PFSK-1 (cell line): ENCODE measurements around the gene PMFBP1.

Experiments
- POLR2AphosphoS5 ChIP-seq: IDR thresholded peaks from 2 replicates; pipeline ENCODE4 v1.6.1; 2012; ENCODE audit warnings: low read depth, mild to moderate bottlenecking, control low read depth, low read length, moderate library complexity
- REST ChIP-seq, 2 experiments: IDR thresholded peaks; 2 replicates each; pipeline versions ENCODE4 v1.6.1 to v1.8.0; 2011 to 2012; ENCODE audit warnings: low read depth in 2 of 2, low read length in 2 of 2, control low read depth in 1 of 2, inconsistent platforms in 1 of 2, mild to moderate bottlenecking in 1 of 2, moderate library complexity in 1 of 2; ENCODE audit not compliant: insufficient read depth in 1 of 2
- SIN3A ChIP-seq: IDR thresholded peaks from 2 replicates; pipeline ENCODE4 v1.6.1; 2012; ENCODE audit warnings: mild to moderate bottlenecking, low read length, moderate library complexity, borderline replicate concordance; ENCODE audit not compliant: insufficient read depth

DNA sequence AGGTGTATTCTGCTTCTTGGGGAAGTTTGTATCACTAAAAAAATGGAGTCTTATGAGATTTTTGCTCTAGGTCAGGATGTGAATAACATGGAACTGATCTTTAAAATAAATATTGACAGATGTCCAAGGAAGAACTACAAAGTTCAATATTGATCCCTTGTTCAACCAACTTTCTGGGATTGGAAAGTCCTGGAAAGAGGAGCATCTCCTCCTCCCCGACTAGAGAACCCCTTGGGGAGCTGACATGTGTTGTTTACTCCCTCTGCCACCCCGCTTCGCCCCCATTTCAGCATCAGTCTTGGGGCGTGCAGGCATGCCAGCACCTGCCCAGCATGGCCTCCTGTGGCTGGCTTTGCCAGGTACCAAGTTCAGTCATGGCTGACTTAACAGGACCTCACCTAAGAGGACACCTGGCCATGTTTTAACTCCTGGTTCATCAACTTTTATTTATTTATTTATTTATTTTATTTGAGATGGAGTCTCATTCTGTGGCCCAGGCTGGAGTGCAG, 33.8 kb downstream of the PMFBP1 start:
- TF ChIP-seq POLR2AphosphoS5 = no peak
- TF ChIP-seq SIN3A = no peak
- no peak for TF ChIP-seq REST (IDR thresholded peaks at IDR 0.05; ENCODE audit: insufficient read depth in 1 of 2, low read depth in 2 of 2, low read length in 2 of 2)
